ACHN (cell line): ENCODE measurements around the gene HPSE2.
"Not testable (repeated sequence)": the region's sequence is repeated elsewhere in the genome, so short reads cannot be mapped to it uniquely, and the experiment has no call there.

ENCODE experiments used
- DNase-seq: peaks from one replicate; pipeline ENCODE4 v3.0.0-alpha.2; 2015
- in situ Hi-C: cut with HindIII; loops from 2 replicates; pipeline ENCODE4 v1.10.0; 2017; ENCODE audit warnings: low sequenced_read_pairs, low pct_ligation_motif_present, low pct_unique_long_range_greater_than_20kb

Gene HPSE2

DNA sequence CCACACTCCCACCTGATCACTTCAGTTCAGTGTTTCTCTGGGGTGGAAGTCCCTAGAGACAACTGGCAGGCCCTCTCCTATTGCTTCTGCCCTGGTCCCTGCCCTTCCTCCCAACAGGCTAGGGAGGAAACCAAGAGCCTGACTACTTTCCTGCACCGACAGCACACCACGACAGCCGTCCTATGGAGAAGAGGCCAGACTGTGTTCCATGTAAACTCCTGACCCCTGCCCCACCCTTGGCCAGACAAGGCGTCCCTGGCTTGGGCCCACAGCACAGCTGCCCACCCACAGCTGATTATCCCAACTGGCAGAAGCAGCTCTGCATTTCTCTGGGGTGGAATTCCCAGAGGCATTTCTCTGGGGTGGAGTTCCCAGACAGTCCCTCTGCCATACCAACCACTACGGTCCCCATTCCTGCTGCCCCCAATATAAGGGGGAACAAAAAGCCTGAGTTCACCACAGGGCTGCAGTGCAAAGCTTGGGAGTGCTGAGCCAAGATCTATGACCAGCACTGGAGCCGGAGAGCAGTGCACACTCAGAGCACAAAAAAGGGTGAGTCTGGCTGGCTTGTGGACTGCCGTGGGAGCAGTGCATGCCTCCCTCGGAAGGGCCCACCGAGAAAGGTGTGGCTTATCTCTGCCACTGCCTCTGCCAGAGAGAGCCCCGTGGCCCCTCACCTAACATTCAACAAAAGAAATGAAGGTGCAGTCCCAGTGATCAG, 193.4 kb downstream of the HPSE2 start:
- in situ Hi-C loops, result no loop called here
- no peak for DNase-seq

DNA sequence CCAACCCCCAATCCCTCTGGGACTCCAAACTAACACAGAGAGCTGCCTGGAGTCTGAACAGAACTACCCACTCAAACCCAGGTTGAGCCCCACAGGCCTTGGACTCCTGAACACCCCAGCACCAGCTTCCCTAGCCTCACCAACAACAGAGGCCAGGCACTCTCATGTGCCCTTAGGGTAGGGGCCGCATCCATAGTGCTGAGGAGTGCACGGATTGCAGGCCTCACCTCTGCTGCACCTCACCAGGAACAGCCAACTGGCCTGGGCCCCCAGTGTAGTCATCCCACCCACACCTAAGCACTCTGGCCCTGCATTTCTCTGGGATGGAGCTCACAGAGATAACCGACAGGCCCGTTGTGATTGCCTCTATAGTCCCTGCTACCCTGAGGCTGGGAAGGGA, 194.2 kb downstream of the HPSE2 start:
- no peak for DNase-seq
- in situ Hi-C loops, result no loop called here

DNA sequence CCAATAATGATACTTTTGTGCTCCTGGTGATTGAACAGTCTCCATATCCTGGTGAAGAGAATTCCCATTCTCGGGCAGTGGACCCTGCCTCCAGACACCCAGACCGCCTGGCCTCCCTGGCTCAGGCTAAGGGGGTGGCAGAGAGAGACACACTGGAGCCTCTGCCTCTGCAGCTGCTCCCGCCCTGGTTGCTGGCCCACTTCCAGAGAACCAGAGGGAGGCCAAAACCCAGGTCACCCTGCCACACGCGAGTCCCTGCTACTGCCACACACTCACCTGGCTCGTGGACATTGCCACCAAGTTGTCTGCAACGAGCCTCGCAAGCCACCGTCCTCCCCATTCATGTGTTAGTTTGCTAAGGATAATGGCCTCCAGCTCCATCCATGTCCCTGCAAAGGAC, 221.8 kb downstream of the HPSE2 start:
- no peak for DNase-seq
- in situ Hi-C loops, result no loop called here

DNA sequence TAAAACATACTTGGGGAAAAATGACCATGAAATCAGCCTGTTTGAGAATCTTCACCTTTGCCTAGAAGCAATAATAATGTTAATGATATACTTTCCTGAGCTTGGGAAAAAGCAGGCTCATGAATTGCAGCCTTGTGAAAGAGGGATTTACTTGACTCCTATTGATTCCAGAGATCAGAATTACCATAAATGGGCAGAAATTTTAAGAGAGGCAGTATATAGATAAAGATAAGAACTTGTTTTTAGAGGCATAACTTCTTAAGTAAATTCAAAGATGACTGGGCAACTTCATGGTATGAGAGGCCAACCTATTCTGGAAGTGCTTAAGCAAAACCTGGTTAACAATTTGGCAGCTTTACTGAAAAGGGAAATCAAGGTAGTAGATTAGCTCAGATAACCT, 225.4 kb downstream of the HPSE2 start:
- DNase-seq, result no peak
- in situ Hi-C loops, result no loop called here

DNA sequence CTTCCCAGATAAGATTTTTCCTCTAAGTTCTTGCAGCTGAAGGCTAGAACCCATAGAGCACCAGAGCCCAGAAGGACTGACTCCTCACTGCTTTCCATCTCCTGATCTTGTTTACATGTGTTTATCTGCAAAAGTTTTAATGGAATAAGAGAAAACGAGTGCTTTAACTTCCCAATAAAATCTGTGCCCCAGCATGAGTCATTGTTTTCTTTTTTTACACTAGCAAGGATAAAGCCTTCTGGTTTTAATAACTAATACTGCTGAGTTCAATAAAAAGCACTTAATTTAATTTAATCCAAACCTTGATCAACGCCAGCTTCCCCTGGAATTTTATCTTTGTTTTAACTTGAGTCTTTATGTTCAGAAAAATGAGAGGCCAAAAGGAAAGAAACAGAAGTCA, 227.6 kb downstream of the HPSE2 start:
- no peak for DNase-seq
- in situ Hi-C loops, result no loop called here

DNA sequence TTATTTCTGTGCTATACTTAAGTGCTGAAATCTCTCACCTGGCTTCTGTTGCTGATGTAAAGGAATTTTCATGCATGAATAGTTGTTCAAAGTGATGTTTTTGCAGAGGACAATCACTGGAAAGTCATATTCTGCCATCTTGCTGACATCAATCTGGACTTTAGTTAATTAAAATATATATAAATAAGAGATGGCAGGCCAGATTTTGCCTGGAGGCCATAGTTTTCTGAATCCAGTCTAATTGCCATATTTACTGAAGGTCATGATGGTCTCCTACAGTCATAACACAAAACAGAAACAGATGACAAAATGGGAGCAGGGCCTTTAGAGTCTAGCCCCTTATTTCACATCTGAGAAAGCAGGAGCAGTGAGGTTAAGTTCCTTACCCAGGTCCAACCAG, 228.2 kb downstream of the HPSE2 start:
- no peak for DNase-seq
- in situ Hi-C loops, result no loop called here

DNA sequence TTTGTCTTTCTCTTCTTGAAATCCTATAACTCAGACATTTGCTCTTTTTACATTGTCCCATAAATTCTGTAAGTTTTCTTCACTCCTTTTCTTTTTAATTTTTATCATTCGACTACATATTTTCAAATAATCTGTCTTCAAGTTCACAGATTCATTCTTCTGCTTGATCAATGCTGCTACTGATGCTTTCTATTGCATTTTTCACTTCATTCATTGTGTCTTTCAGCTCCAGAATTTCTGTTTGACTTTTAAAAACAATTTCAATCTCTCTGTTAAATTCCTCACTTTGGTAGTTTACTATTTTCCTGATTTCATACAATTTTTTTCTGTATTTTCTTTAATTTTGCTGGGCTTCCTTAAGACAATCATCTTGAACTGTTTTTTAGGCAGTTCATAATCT, 230.4 kb downstream of the HPSE2 start:
- DNase-seq, result no peak
- in situ Hi-C loops, result no loop called here

DNA sequence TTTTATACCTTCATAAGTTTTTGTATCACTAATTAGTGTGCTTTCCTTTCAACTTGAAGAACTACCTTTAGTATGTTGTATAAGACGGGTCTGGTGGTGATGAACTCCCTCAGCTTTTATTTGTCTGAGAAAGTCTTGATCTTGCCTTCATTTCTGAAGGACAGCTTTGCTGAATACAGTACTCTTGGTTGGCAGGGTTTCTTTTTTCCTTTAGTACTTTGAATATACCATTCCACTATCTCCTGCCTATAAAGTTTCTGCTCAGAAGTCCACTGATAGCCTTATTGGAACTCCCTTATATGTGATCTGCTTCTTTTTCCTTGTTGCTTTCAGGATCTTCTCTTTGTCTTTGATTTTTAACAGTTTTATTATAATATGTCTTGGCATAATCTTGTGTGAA, 230.9 kb downstream of the HPSE2 start:
- in situ Hi-C loops, result no loop called here

DNA sequence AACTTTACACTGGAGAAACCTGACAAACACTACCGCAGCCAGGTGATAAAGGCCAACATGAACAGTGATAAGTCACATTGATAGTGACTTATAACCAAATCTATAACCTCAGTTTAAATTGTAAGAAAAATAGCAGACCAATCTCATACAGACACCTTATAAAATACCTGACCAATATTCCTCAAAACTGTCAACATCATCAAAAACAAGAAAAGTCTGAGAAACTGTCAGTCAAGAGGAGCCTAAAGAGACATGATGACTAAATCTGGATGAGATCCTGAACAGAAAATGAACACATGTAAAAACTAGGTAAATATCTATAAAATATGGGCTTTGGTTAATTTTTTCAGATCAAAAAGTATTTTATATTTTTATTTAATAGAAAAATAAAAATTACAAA, 233.3 kb downstream of the HPSE2 start:
- no peak for DNase-seq
- in situ Hi-C loops, result no loop called here

More for the DNA sequence above, 230.9 kb downstream of the HPSE2 start:
- DNase-seq, result no peak

DNA sequence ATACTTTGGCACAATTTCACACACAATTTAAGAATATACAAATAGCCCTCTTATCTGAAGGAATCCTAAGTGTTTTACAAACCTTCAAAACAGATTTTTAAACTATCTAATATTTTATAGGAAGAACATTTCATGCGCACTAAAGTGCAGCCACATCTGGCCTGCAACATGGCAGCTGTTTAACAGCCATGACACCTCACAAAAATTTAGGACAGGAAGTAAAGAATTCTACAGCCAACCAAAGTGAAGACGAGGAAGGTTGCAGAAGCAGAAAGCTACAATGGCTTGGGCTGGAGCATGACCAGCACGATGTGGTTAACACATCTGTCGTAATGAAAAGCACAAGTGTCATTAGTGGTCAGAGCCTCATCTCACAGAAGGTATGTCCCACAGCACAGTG, 238.1 kb downstream of the HPSE2 start:
- in situ Hi-C loops, result no loop called here

DNA sequence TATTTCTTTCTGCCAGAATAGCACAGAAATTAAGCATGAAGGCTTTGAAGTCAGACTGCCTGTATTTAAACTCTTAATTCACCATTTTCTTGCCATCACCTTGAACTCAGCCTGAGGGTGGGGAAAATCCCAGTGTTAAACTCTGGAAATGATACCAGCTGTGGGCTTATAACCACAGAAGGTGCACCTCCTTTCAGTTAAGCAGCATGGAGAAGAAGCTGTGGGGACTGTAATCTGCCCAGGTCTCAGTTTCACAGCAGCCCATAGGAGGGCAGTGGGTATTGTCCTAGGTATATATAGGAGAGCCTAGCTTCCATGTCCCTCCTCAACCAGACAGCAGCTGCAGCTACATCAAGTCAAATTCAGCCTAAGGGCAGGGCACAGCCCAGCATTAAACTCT, 241.6 kb downstream of the HPSE2 start:
- DNase-seq, result no peak
- in situ Hi-C loops, result no loop called here

More for the DNA sequence above, 238.1 kb downstream of the HPSE2 start:
- DNase-seq, result no peak

DNA sequence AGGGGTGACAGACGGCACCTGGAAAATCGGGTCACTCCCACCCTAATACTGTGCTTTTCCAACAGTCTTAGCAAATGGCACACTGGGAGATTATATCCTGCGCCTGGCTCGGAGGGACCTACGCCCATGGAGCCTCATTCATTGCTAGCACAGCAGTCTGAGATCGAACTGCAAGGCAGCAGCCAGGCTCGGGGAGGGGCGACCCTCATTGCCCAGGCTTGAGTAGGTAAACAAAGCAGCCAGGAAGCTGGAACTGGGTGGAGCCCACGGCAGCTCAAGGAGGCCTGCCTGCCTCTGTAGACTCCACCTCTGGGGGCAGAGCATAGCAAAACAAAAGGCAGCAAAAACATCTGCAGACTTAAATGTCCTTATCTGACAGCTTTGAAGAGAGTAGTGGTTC, 251.9 kb downstream of the HPSE2 start:
- in situ Hi-C loops, DNase-seq: not testable (repeated sequence)

DNA sequence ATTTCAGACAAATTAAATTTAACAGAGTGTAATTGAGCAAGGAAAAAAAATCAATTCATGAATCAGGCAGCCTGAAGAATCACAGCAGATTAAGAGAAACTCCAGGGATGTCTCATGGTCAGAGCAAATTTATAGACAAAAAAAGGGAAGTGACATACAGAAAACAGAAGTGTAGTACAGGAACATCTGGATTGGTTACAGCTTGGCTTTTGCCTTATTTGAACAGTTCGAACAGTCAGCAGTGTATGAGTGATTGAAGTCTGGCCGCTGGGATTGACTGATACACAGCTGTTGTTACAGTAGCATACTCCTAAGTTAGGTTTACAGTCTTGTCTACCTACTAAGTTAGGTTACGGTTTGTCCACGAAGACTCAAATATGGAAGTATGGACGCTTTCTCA, 255.3 kb downstream of the HPSE2 start:
- no peak for DNase-seq
- in situ Hi-C loops, result no loop called here

DNA sequence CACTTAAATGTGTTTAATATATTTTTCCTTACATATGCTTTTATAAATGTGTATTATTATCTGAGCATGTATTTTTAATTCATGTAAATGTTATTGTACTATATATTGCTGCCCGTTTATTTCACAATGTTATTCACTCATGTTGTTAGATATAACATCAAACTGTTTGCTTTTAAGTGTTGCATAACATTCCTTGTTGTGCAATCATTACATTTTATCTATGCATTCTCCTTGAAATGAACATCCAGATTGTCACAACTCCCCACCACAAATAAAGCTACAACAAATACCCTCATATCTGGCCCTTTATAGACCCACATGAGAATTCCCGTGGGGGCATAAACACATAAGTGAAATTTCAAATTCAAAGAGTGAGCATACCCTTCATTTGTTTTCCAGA, 264.2 kb downstream of the HPSE2 start:
- in situ Hi-C loops, result no loop called here
- DNase-seq, result no peak

DNA sequence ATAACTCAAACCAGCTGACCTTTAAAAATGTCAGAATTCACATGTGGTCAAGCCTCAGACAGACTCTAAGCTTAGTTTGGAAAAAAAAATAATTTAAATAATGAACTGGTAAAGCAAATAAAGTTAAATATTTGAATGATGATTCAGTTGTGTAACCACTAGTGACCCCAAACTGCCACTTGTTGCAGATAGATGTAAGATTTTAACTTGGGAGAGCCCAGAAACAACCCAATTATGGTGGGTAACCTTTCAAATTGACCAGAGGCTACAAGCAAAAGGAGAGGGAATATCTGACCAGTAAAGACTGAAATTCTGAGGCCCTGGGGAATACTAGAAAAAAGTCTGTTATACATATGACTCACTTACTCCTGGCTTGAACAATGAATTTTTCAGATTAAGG, 268.1 kb downstream of the HPSE2 start:
- in situ Hi-C loops, result no loop called here
- DNase-seq, result no peak

DNA sequence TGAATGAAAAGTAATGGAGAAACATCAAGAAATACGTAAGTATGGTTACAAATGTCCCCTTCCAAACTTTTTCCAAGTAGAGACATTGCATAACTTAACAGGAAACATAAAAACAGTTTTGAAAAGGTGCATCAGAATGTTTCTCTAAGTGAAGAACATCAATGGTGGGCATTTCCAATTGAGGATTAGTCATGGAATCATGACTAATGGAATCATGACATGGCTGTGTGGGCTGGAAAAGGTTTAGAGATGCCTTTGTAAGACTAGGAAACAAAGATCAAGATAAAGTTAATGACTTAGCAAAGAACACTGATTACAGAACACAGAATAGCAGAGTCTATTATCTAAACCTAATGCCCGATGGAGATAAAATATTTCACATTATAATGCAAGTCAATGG, 272.0 kb downstream of the HPSE2 start:
- no peak for DNase-seq
- in situ Hi-C loops, result no loop called here

DNA sequence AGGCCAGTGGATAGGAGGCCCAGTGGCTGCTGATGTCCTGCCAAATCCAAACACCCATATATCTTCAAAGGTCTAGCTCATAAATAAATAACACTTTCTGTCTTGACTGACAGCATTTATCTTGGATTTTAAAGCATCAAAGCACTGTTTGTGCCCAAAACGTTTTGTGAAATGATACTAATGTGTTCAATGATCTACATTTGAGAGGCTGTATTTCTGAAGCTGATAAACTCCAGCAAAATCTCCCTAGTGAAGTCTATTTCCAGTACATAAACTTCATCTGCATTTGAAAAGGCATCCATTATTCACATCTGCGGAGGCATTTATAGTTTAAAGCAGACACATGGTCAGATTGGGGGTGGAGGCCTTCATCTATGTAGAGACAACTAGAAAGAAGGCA, 276.3 kb downstream of the HPSE2 start:
- DNase-seq, result no peak
- in situ Hi-C loops, result no loop called here

DNA sequence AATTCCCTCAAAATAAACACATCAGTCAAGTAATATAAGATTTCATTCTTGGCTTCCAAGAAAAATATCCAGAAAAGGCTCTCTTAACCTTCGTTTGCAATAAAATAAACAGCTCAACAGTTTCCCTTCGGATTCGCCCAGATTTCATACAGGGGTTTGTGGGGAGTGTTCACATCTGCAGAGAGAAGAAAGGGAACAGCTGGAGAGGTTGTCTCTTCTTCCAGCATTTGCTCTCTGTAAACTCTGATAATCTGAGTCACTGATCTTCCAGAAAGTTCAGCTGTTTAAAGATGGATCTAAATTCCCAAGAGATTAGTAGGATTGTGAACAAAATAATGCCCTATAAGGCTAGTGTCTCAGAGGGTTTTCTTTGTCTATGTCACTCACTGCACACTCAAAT, 277.9 kb downstream of the HPSE2 start:
- no peak for DNase-seq
- in situ Hi-C loops, result no loop called here

DNA sequence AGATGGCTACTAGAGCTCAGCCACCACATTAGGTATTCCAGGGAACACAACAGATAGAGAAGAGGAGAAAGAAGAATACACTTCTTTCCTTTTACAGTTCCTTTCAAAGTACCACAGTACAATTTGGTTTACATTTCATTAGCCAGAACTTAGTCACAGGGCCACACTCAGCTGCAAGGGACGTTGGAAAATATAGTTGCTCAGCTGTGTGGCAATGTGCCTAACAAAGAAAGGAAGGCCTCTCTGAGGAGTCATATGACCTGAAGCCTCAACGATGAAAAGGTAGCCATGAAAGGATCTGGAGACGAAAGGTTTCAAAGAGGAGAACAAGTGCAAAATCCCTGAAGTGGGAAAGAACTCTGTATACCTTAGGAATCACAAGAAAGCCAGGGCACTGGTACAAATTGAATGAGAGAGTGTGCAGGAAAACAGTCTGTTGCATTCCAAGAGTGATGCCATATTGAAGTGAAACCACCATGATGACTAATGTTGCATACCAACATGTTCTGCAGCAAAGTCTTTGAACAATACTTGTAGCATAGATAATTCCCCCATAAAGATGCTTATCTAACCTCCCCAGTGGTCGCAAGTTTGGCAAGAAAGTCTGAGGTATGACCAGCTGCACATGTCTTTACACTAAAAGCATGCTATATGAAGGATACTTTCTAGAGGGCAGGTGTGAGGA, 278.9 kb downstream of the HPSE2 start:
- in situ Hi-C loops, result no loop called here
- no peak for DNase-seq

DNA sequence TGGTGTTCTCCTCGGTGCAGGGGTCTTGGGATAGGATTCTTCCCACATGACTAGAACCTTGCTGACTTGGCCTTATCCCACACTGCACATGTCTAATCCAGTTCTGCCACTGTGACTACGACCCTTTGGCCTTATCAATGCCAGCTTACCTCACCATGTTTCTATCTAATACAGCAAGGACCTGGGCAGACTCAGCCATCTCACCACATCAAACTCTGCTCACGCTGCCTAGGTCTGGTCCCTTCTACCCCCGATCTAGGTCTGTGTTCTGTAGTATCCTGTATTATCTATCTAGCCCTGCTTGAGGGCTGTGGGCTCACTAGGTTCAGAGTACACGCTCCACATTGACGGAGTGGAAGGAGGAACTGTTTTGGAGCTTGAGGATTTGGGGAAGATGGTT, 282.4 kb downstream of the HPSE2 start:
- in situ Hi-C loops, result no loop called here
- DNase-seq, result no peak
